ENCODE results near the gene ARID3C. TPM values are rescaled to one million over a fixed set of nuclear protein-coding genes. Genes with fewer than 3 reads are reported as not detected.

ARID3C gene
- total and polyA plus RNA-seq, 2 of the 8 experiments (the other 6 are each of a cell fraction or from before 2014, with no cell fraction given), result 0.08 TPM; not detected in 1

- peak; percentile 80 for FAIRE-seq
- H3K23ac ChIP-seq (ENCODE audit: insufficient read length), result no peak overlapping the region
- no peaks in the 10 kb centered on the region; the same call in 1 of the 2 replicates for H3K23me2 ChIP-seq (ENCODE audit: low read depth, low read length)
- ChIA-PET POLR2A (ENCODE audit: partially characterized antibody) (interaction anchor here (0.8 to 1.1 kb wide), 3 partner anchors 10 to 27 kb away, joined by 3 to 6 read pairs (median 4); no protein-coding TSS in a partner anchor), CTCF (ENCODE audit: partially characterized antibody) (interaction anchor here (0.5 to 5.0 kb wide), 40 partner anchors 8 to 945 kb away, joined by 3 to 108 read pairs (median 4); partner anchors contain the start of genes ARID3C, CCL19, CCL21 and CCL27)
- no peaks in the 10 kb centered on the region for H3K27me3 ChIP-seq (replicated peaks in 1 of 4; ENCODE audit: control insufficient read depth in 3 of 4, extremely low read depth in 1 of 4, insufficient read depth in 3 of 4, low read length in 3 of 4)
- H2BK120ac ChIP-seq (replicated peaks; ENCODE audit: low read depth, low read length), result no peak overlapping the region
- DNase-seq (ENCODE audit: low read depth in 1 of 2, low spot score in 2 of 2), result peak in 1 of 2 experiments; percentile 92
- no peak overlapping the region for H3K27ac ChIP-seq (ENCODE audit: low read depth, low read length)
- no peak overlapping the region for H2AK5ac ChIP-seq (ENCODE audit: low read depth, low read length)
- H3K4me3 ChIP-seq (ENCODE audit: extremely low read depth in 1 of 4, insufficient read depth in 2 of 4, low read depth in 3 of 4, low read length in 4 of 4), result no peak overlapping the region
- no peak overlapping the region for H4K5ac ChIP-seq (ENCODE audit: insufficient read length, low read depth, low read length)
- no peak overlapping the region for H3K4me2 ChIP-seq (ENCODE audit: insufficient read depth in 1 of 2, low read depth in 2 of 2, low read length in 2 of 2)
- no peak overlapping the region for H2BK15ac ChIP-seq (ENCODE audit: low read length)
- H3K36me3 ChIP-seq (ENCODE audit: control insufficient read depth in 2 of 4, insufficient read depth in 4 of 4, low read length in 3 of 4), result no peaks in the 10 kb centered on the region
- no peaks in the 10 kb centered on the region for H3K9me3 ChIP-seq (ENCODE audit: insufficient read depth in 2 of 2, low read depth in 1 of 2, low read length in 1 of 2)
- peaks cover 0 to 4% of the 10 kb centered on the region in 2 experiments for H4K20me1 ChIP-seq (replicated peaks in 1 of 2; ENCODE audit: control insufficient read depth in 1 of 2, insufficient read depth in 2 of 2, low read length in 2 of 2)
- H2BK12ac ChIP-seq (ENCODE audit: low read depth, low read length), result no peak overlapping the region
- H2BK5ac ChIP-seq (ENCODE audit: low read depth, low read length), result no peak overlapping the region
- 25% methylated on average over 10 of the region's 10 CpGs; no CpG with 5 or more reads in 1 of the 2 experiments for WGBS, 2 experiments (ENCODE audit: extremely low coverage in 1 of 2, insufficient coverage in 1 of 2, insufficient read length in 1 of 2, insufficient replicate concordance in 2 of 2, low coverage in 1 of 2, low lambda C conversion rate in 2 of 2, missing lambda C conversion rate in 1 of 2)
- no peak overlapping the region for H2BK20ac ChIP-seq (ENCODE audit: low read length)
- H3K9ac ChIP-seq (replicated peaks in 1 of 4; ENCODE audit: extremely low read depth in 1 of 4, low read depth in 3 of 4, low read length in 3 of 4), result no peak overlapping the region
- no peak overlapping the region for H4K8ac ChIP-seq (ENCODE audit: extremely low read depth, insufficient read depth, low read length)
- H2AFZ ChIP-seq (ENCODE audit: low read length), result peak overlapping the region; percentile 33; the same call in 1 of the 2 replicates
- no peak overlapping the region for H3K56ac ChIP-seq (replicated peaks; ENCODE audit: insufficient read length, low read depth, low read length)
- no peak overlapping the region for H3K18ac ChIP-seq (ENCODE audit: extremely low read depth, low read length)
- H3K4ac ChIP-seq (replicated peaks; ENCODE audit: insufficient read length, low read depth, low read length), result no peak overlapping the region
- no peaks in the 10 kb centered on the region for H3K79me1 ChIP-seq (ENCODE audit: low read depth, low read length)
- no peak overlapping the region for H4K91ac ChIP-seq (replicated peaks; ENCODE audit: insufficient read length, low read length)
- H3K4me1 ChIP-seq (replicated peaks in 1 of 4; ENCODE audit: control insufficient read depth in 3 of 4, insufficient read depth in 4 of 4, low read length in 3 of 4), result 0 out of 7 replicates have a peak, but pooled peaks cover 0 to 2% (median under 1%) of the 10 kb centered on the region in 4 experiments
- H3K79me2 ChIP-seq (ENCODE audit: control insufficient read depth in 1 of 2, insufficient read depth in 2 of 2, low read length in 2 of 2), result no peaks in the 10 kb centered on the region
- no peak overlapping the region for H3K14ac ChIP-seq (ENCODE audit: insufficient read length)
- no peak for TF ChIP-seq ASH2L (IDR thresholded peaks at IDR 0.05; ENCODE audit: low read length)
- no peak for TF ChIP-seq KDM1A (IDR thresholded peaks at IDR 0.05; ENCODE audit: borderline replicate concordance, low read length)
- TF ChIP-seq KDM4A (IDR thresholded peaks at IDR 0.05; ENCODE audit: low read depth, low read length, severe bottlenecking), result no peak
- TF ChIP-seq CTCF (IDR thresholded peaks at IDR 0.05; ENCODE audit: control extremely low read depth in 1 of 3, insufficient read depth in 1 of 3, low read depth in 1 of 3, low read length in 3 of 3), result peak; percentile 92 to 100 (median 99)
- TF ChIP-seq POLR2A (IDR thresholded peaks at IDR 0.05; ENCODE audit: control extremely low read depth in 1 of 2, low read depth in 2 of 2, low read length in 2 of 2), result no peak
- peak; percentile 37; the same call in 1 of the 2 replicates for TF ChIP-seq MAX (IDR thresholded peaks at IDR 0.05)
- TF ChIP-seq JUN (IDR thresholded peaks at IDR 0.05; ENCODE audit: low read depth, low read length), result no peak
- no peak for TF ChIP-seq BACH1 (IDR thresholded peaks at IDR 0.05; ENCODE audit: low read length)
- TF ChIP-seq POLR2AphosphoS5 (IDR thresholded peaks at IDR 0.05; ENCODE audit: low read depth, low read length), result no peak
- peak; percentile 62; the same call in 1 of the 2 replicates for TF ChIP-seq TBP (IDR thresholded peaks at IDR 0.05; ENCODE audit: low read depth, low read length)
Observed at GRCh38 chr9:34675048-34675714, 46.3 kb upstream of the ARID3C start.
